Left lung (tissue), 10 donors: Measurements from ENCODE around the gene C11orf98. TPM values are rescaled to one million over a fixed set of nuclear protein-coding genes. Genes with fewer than 3 reads are reported as not detected.

Experiments used
- ATAC-seq: fragments of 200-7000 bp; cut with Tn5 transposase; one replicate; pipeline ENCODE4 v1.9.1; 2020; ENCODE audit warnings: moderate library complexity
- DNase-seq, 4 donors: peaks; one replicate each; pipeline ENCODE4 v3.0.0-alpha.2; 2013 to 2020
- H3K27ac ChIP-seq, 2 donors: fragments of 200-600 bp; sonication (generic) in 1 of 2; one replicate each; pipeline versions ENCODE4 v1.5.0 to v1.8.0; 2020 to 2021
- H3K27me3 ChIP-seq, 2 donors: fragments of 200-600 bp; sonication (generic) in 1 of 2; one replicate each; pipeline versions ENCODE4 v1.5.0 to v1.8.0; 2020 to 2021
- H3K36me3 ChIP-seq, 2 donors: fragments of 200-600 bp; sonication (generic) in 1 of 2; one replicate each; pipeline versions ENCODE4 v1.5.0 to v1.8.0; 2020 to 2021
- H3K4me1 ChIP-seq, 2 donors: fragments of 200-600 bp; one replicate each; pipeline ENCODE4 v1.8.0; 2021
- H3K4me3 ChIP-seq, 2 donors: fragments of 200-600 bp; sonication (generic) in 1 of 2; one replicate each; pipeline versions ENCODE4 v1.5.0 to v1.8.0; 2020 to 2021; ENCODE audit warnings: mild to moderate bottlenecking in 1 of 2
- H3K9me3 ChIP-seq, 2 donors: fragments of 200-600 bp; sonication (generic) in 1 of 2; one replicate each; pipeline versions ENCODE4 v1.5.0 to v1.8.0; 2020 to 2021
- intact Hi-C, 2 donors: fragments of 100-400 bp; cut with DNase I; formaldehyde crosslinking; loops; one replicate each; pipeline versions ENCODE4 v1.11.2 to v1.14.2; 2022
- polyA plus RNA-seq, 6 donors: library from polyadenylated mRNA; unstranded; fragments of 120-200 nt; gene quantifications; one replicate each; pipeline ENCODE4 v1.2.1, GENCODE V29; 2013; ENCODE audit not compliant: insufficient read length in 6 of 6
- total RNA-seq, 2 donors: library from RNA; stranded (reverse); fragmentation: NEBNext Ultra II Directional; extraction: Animal tissue kit (Norgen Biotek cat#: 25700); gene quantifications; one replicate each; pipeline ENCODE4 v1.2.1, GENCODE V29; 2021
- TF ChIP-seq, protein P1 (sequence below), 2 donors: fragments of 200-600 bp; sonication (generic) in 1 of 2; IDR thresholded peaks; one replicate each; pipeline versions ENCODE4 v1.5.0 to v1.8.0; 2021; ENCODE audit warnings: antibody characterized with exemption in 2 of 2
- donor health status: DM: no; HTN: yes; CAD: no.
- donor health status: DM: no; HTN: no; CAD: no.

The C11orf98 gene
- total and polyA plus RNA-seq, 8 donors: 42.6 to 65.5 (median 51.1) TPM

DNA sequence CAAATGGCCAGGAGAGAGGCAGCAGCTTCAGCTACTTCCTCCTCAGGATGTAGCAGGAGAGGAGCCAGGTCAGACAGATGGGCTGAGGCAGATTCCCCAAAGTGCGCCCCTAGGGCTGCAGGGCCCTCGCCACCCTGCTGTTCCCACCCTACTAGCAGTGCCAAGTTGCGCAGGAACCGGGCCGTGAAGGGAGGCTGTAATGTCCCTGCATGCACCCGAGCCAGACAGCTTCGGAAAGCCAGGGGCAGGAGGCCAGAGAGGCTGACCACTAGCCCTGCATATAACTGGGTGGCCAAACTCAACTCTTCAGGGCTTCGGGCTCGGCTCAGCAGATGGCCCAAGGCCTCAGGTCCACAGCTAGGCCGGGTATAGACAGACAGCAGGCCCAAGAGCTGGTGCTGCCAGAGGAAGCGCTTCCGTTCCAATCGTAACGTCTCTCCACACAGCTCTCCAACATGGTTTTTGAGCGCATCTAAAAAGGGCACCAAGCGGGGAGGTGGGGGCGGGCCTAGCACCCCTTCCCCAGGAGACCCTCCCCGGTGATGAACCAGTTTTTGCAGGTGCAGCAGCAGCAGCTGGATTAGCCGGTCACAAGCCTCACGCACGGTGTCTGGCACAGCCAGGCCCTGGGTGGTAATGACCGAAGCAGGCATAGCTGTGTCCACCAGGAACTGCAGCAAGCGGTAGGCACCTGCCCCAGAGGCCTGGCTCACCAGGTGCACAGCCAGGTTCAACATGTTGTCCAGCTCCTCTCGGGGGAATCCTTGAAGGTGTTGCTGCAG lies 16.6 kb downstream of the C11orf98 start:
- TF ChIP-seq, protein P1, sequence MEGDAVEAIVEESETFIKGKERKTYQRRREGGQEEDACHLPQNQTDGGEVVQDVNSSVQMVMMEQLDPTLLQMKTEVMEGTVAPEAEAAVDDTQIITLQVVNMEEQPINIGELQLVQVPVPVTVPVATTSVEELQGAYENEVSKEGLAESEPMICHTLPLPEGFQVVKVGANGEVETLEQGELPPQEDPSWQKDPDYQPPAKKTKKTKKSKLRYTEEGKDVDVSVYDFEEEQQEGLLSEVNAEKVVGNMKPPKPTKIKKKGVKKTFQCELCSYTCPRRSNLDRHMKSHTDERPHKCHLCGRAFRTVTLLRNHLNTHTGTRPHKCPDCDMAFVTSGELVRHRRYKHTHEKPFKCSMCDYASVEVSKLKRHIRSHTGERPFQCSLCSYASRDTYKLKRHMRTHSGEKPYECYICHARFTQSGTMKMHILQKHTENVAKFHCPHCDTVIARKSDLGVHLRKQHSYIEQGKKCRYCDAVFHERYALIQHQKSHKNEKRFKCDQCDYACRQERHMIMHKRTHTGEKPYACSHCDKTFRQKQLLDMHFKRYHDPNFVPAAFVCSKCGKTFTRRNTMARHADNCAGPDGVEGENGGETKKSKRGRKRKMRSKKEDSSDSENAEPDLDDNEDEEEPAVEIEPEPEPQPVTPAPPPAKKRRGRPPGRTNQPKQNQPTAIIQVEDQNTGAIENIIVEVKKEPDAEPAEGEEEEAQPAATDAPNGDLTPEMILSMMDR (IDR thresholded peaks at IDR 0.05): no peak
- ATAC-seq (no peak), DNase-seq (no peak)
- intact Hi-C loops: no loop called here
- Histone ChIP-seq H3K27me3 (no peaks in the 10 kb centered on the region), H3K36me3 (peaks cover 0 to 35% of the 10 kb centered on the region in 2 donors), H3K27ac (no peak overlapping the region), H3K9me3 (no peaks in the 10 kb centered on the region), H3K4me3 (no peak overlapping the region), H3K4me1 (peaks cover 20 to 46% of the 10 kb centered on the region in 2 donors)

DNA sequence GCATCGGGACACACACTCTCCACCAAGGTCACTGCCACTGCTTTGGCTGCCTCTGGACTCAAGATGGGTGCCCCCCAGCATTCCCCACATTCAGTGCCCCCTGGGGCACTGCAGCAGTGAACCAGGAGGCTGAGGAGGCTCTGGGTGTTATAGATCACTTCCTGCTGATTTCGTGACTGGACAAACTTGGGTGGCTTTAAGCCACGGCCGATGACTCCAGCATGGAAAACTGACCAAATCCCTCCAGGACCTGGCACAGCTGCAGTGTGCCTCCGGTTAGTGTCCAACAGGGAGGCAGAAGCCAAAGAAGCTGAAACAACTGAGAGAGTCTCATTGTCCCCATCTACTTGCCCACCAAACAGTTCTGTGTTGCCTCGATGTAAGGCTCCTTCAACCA lies 17.4 kb downstream of the C11orf98 start:
- TF ChIP-seq, protein P1 (IDR thresholded peaks at IDR 0.05): no peak
- no peaks in the 10 kb centered on the region for H3K9me3 ChIP-seq
- no peaks in the 10 kb centered on the region for H3K27me3 ChIP-seq
- intact Hi-C loops: no loop called here
- no peak overlapping the region for H3K27ac ChIP-seq
- no peak overlapping the region for H3K4me3 ChIP-seq
- peaks cover 0 to 43% of the 10 kb centered on the region in 2 donors for H3K36me3 ChIP-seq
- no peak for DNase-seq
- H3K4me1 ChIP-seq: peaks cover 20 to 46% of the 10 kb centered on the region in 2 donors
- ATAC-seq: no peak

DNA sequence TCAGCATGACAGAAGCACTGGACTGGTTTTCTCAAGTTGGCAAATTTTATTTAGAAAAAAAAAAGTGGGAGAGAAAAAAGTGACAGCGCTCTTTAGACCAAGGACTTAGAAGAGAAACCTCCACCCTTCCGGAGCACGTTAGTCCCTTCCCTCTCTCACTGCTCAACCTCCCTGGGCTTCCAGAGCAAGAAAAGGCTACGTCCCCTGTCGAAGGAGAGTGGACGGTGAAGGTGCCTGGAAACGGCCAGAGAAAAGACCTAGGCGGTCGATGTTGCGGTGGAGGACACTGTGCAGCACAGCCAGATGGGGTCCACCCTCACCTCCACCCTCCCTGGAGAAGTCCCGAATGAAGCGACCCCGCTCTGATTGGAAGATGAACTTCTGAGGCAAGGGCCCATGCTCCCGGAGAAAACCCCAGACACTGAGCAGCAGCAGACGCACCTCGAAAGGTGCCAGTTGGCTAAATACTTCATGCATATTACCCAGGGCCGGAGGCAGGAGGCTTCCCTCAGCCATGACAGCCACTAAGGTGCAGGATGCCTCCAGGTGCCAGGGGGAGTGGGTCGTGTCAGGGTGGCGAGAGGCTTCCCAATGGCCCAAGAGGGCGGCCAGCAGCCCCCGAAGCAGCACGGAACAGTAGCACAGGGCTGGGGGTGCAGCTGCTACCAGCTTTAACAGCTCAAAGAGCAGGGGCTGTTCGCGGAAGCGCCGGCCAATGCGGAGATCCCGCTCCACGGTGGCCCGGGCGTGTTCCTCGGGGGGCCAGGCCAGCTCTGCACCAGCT lies 18.0 kb downstream of the C11orf98 start:
- ATAC-seq (peak; percentile 1), DNase-seq (peak in 1 of 4 donors; percentile 78)
- intact Hi-C loops: no loop called here
- peak overlapping the region in 1 of 2 donors; percentile 100 for H3K4me3 ChIP-seq
- no peaks in the 10 kb centered on the region for H3K27me3 ChIP-seq
- peaks cover 19 to 40% of the 10 kb centered on the region in 2 donors for H3K4me1 ChIP-seq
- no peaks in the 10 kb centered on the region for H3K9me3 ChIP-seq
- H3K27ac ChIP-seq: peak overlapping the region in 1 of 2 donors; percentile 91
- H3K36me3 ChIP-seq: peaks cover 0 to 46% of the 10 kb centered on the region in 2 donors
- TF ChIP-seq, protein P1 (IDR thresholded peaks at IDR 0.05): no peak

DNA sequence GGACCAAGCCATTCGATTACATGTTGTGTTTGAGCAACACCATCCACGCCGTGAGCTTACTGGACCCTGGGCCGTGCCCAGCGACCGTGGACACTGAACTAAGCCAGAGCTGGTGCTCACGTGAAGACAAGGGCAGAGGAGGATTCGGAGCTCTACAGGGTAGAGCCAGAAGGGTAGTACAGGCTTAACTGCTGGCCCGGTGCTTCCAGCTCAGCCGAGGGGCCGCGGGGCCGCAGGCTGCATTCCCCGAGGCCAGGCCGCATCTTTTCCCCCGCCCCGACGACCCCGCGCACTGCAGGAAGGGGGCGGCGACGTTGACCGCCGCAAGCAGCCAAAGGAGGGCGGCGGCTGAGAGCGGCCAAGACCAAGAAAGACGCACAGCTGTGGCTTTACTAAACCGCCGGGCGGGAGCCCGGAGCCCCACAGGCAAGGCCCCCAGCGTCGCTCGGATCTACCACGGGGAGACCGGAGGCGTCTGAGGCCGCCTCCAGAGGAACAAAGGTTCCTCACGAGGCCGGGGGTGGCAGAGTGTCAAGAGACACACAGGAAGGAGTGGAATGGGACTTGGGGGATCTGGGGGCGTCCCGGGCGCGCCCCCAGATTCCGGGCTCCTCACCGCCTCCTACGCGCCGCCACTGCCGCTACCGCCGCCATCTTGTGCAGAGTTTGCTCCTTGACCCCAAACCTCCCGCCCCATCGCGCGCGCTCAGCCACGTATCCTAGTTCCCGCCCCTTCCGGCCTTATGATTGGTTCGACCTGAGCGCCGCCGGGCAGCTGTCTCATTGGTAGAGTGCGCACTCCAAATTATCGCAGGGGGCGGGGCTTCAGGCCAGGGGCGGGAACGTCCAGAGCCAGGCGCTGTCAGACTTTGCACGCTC lies 18.8 kb downstream of the C11orf98 start, which contains the start of gene GANAB:
GANAB (minus strand) TSS at position 668 of the 879 bp plus-strand sequence; CDS start at position 654, 14 bp downstream.
- TF ChIP-seq, protein P1 (IDR thresholded peaks at IDR 0.05): no peak
- ATAC-seq: peak; percentile 99
- H3K36me3 ChIP-seq: peaks cover 0 to 46% of the 10 kb centered on the region in 2 donors
- H3K4me3 ChIP-seq: peak within 1 kb of the TSS; percentile 94 to 100
- H3K27ac ChIP-seq: peak within 1 kb of the TSS; percentile 83 to 91
- peaks cover 16 to 31% of the 10 kb centered on the region in 2 donors for H3K4me1 ChIP-seq
- H3K27me3 ChIP-seq: no peaks in the 10 kb centered on the region
- intact Hi-C loops: no loop called here
- peak; percentile 97 to 99 (median 98) for DNase-seq
- H3K9me3 ChIP-seq: no peaks in the 10 kb centered on the region
